Activated CD8-positive, alpha-beta memory T cell treated with anti-CD3 and anti-CD28 coated beads, Interleukin-2, amount 50 U/mL, for 24 hours (primary cell): Measurements from ENCODE around the gene CRYBA2.

Source experiments
- DNase-seq: peaks from one replicate; pipeline ENCODE4 v3.0.0-alpha.2; 2020; ENCODE audit errors: extremely low read depth

Gene CRYBA2

GRCh38 chr2:219023045-219023605, 29.9 kb upstream of the CRYBA2 start:
- DNase-seq = no peak

- no peak for DNase-seq
Observed at GRCh38 chr2:219022616-219023015, 29.4 kb upstream of the CRYBA2 start.

- no peak for DNase-seq
Observed at GRCh38 chr2:219022041-219022440, 28.8 kb upstream of the CRYBA2 start.

GRCh38 chr2:219021591-219021990, 28.4 kb upstream of the CRYBA2 start:
- DNase-seq = no peak

GRCh38 chr2:219020604-219021365, 27.6 kb upstream of the CRYBA2 start:
- DNase-seq = no peak

- no peak for DNase-seq
Observed at GRCh38 chr2:219019436-219019835, 26.2 kb upstream of the CRYBA2 start.

GRCh38 chr2:219018726-219019125, 25.5 kb upstream of the CRYBA2 start:
- DNase-seq = no peak

GRCh38 chr2:219018286-219018685, 25.1 kb upstream of the CRYBA2 start:
- DNase-seq = no peak

GRCh38 chr2:219017201-219017931, 24.1 kb upstream of the CRYBA2 start:
- no peak for DNase-seq

- no peak for DNase-seq
Observed at GRCh38 chr2:219016721-219017120, 23.5 kb upstream of the CRYBA2 start.

- DNase-seq = no peak
Observed at GRCh38 chr2:219010873-219011272, 17.7 kb upstream of the CRYBA2 start.

- no peak for DNase-seq
Observed at GRCh38 chr2:219010162-219010756, 17.0 kb upstream of the CRYBA2 start.

GRCh38 chr2:219009294-219009693, 16.1 kb upstream of the CRYBA2 start:
- DNase-seq = no peak

- DNase-seq = no peak
Observed at GRCh38 chr2:219003979-219004378, 10.8 kb upstream of the CRYBA2 start.

- no peak for DNase-seq
Observed at GRCh38 chr2:219003267-219003634, 10.0 kb upstream of the CRYBA2 start.

GRCh38 chr2:219002395-219003266, 9.4 kb upstream of the CRYBA2 start:
- no peak for DNase-seq

GRCh38 chr2:219001577-219002394, 8.6 kb upstream of the CRYBA2 start:
- no peak for DNase-seq

GRCh38 chr2:219001100-219001576, 7.9 kb upstream of the CRYBA2 start:
- no peak for DNase-seq

- DNase-seq = no peak
Observed at GRCh38 chr2:219000569-219000960, 7.3 kb upstream of the CRYBA2 start.

- no peak for DNase-seq
Observed at GRCh38 chr2:218999881-219000568, 6.8 kb upstream of the CRYBA2 start.
